Nucleus accumbens (tissue), 56 donors: ENCODE results near the gene GUCY2D.
"Not testable (repeated sequence)": the region's sequence is repeated elsewhere in the genome, so short reads cannot be mapped to it uniquely, and the experiment has no call there.

ENCODE experiments used
- DNase-seq, 56 donors: peaks; one replicate each; lab custom pipeline; 2025; lab: John Stamatoyannopoulos, UW

The GUCY2D gene

DNA sequence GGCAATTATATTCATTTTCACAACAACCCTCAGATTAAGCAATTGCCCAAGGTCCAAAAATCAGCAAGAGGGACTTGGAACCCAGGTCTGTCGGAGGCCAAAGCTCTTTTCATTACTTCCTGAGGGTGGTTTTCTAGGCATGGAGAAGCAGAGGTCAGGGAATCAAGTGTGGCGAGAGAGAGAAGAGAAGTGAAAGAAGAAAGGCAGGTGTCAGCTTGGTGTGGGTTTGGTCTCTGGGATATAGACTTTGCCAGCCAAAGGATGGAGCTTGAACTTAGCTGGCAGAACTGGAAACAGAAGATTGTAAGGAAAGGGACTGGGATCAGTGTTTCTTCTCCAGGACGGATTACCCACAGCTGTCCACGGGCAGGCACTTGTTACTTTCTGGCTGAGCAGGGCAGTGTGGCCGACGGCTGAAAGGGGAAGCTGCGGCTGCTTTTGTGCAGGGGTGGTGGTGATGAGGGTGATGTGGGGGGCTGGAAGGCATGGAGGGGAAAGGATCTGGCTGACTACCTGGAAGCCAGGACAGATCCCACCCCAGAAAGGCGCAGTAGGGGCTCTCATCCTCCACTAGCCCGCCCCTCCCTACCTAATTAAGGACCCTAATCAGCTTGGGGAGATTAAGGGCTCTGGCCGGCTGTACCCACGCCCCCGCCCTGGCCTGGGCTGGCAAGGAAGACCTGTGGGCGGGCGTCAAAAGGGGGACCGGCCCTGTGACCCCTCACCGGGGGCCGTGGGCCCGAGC is at the start of gene GUCY2D:
TSS of gene GUCY2D (plus strand) at position 640 of the 745 bp plus-strand sequence. CDS start 433 bp downstream, outside the sequence.
- peak in 1 of 56 donors; percentile 8 for DNase-seq

DNA sequence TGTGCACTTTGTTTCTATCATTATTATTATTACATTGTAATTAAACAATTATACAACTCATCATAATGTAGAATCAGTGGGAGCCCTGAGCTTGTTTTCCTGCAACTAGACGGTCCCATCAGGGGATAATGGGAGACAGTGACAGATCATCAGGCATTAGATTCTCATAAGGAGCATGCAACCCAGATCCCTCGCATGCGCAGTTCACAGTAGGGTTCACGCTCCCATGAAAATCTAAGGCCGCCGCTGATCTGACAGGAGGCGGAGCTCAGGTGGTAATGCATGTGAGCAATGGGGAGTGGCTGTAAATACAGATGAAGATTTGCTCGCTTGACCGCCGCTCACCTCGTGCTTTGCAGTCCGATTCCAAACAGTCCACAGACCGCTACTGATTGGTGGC is 49.1 kb upstream of the GUCY2D start:
- not testable (repeated sequence) for DNase-seq

DNA sequence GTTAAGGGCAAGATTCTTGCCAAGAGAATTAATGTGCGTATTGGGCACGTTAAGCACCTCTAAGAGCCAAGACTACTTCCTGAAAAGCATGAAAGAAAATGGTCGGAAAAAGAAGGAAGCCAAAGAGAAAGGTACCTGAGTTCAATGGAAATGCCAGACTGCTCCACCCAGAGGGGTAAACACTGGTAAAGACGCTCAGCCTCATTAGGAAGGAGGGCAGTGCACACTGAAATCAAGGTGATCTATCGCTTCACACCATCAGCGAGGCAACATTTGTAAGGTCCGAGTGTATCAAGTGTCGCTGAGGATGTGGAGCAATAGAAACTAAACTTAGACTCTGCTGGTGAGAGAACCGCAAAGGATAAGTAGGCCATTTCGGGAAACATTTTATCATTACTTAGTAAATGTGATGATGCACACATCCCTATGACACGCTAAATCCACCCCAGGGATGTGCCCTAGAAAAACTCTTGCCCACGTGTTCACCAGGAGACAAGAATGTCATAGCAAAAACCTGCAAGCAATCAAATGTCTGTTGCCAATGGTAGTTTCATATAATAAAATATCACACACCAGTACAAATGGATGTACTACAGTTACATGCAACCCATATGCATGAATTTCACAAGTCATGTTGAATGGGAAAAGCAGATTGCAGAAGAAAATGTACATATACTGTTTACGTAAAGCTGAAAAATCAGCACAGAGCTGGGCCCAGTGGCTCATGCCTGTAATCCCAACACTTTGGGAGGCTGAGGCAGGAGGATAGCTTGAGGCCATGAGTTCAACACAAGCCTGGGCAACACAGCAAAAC is 46.8 kb upstream of the GUCY2D start:
- DNase-seq = peak in 10 of 56 donors; percentile 1 to 44 (median 27)

DNA sequence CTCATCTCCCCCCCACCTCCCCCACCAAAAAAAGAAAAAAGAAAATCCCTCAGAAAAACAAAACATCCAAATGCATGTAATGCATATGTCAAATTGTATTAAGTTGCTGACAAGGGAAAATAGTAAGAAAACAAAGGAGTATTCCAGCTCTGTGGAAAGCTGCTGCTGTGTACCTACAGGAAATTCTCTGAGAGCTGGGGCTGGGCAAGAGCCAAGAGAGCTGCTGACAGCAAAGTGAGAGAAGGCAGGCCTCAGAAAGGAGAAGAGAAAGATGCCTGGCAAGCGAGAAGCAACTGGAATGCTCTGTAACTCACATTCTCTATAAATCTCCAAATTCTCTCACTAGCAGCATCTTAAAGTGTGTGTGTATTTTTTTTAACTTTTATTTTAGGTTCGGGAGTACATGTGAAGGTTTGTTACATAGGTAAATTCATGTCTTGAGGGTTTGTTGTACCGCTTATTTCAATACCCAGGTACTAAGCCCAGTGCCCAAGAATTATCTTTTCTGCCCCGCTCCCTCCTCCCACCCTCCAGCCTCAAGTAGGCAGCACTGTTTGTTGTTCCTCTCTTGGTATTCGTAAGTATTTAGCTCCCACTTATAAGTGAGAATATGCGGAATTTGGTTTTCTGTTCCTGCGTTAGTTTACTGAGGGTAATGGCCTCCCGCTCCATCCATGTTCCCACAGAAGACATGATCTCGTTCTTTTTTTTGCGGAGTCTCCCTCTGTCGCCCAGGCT is 46.0 kb upstream of the GUCY2D start:
- peak in 1 of 56 donors; percentile 35 for DNase-seq

DNA sequence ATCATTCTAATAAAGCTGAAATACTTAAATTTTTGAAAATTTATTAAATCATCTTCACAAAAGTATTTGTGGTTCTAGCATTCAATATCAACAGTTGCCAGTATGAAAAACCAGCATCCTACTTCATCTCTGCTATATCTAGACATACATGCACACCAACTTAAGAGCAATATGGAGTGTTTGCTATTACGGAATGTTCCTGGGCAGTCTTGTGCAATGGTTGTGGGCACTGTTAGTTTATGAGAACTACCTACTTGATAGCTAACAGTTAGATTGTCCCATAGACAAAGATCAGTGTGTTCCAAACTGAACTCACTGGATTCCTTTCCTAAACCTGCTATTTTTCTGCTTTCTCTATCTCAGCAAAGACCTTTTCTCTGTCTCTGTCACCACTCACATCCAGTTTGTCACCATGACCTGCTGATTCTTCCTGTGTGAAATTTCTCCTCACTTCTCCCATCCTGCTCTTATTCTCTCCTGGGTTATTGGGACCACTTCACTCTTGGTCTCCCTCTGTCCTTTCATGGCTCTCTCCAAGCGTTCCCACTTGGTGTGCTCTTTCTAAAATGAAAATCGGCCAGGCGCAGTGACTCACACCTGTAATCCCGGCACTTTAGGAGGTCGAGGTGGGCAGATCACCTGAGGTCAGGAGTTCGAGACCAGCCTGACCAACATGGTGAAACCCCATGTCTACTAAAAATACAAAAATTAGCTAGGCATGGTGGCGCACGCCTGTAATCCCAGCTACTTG is 42.7 kb upstream of the GUCY2D start:
- no peak for DNase-seq

DNA sequence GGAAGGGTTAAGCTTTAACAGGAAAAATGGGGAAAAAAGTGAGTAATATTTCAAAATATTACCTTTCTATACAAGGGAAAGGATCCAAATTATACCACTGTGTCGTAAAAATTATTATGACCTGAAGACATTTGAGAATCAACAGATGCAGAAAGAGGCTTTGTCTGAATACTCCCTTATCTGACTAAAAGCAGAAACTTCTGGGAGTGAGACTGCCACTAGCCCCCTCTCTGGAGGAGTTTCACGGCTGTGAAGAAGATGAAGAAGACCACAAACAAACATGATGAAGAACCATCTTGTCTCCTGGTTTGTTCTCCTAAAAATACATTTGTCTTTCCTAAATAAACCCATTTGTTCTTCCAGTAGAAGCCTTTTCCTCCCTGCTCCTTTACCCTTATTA is 41.0 kb upstream of the GUCY2D start:
- DNase-seq = no peak

DNA sequence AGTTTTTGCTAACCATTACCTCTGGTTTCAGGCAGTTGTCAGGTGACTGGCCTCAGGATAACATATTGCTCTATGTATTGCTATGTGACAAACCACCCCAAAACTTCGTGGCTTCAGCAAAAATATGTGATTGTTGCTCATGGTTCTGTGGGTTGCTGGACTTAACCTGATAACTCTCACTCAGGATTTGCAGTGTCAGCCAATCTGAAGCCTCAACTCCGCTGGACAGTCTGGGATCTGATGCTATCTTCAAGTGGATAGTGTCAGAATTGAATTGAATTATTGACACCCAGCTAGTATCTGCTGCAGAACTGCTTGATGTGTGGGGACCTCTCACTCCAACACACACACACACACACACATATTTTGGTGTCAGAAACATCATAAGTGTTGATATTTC is 34.7 kb upstream of the GUCY2D start:
- no peak for DNase-seq

DNA sequence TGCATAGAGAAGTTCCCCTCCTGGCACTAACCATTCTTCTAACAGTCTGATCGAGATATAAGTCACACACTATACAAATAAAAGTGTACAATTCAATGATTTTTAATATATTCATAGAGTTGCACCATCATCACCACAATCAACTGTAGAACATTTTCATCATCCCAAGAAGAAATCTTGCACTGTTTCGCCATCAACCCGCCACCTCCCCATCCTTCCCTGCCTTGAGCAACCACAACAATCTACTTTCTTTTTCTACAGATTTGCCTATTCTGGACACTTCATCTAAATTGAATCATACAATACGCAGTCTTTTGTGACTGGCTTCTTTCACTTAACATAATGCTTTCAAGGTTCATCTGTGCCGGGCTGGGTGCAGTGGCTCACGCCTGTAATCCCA is 33.0 kb upstream of the GUCY2D start:
- DNase-seq = no peak

DNA sequence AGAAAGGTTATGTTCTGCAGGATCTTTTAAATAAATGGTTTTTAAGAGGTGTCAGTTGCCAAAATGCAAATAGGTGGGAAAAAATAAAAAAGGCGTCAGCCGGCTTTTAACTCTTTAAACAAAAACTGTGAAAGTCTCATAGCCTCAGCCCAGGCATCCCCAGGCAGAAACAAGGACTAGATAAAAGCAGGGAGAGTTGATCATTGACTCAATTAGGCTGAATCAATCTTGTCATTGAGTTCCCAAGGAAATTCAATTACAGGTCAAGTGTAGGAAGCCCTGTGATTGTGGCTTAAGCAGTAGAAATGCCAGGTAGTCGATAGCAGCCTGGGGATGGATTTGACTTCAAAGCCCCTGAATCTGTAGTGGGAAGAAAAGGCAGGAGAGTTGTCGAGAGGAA is 30.8 kb upstream of the GUCY2D start:
- no peak for DNase-seq

DNA sequence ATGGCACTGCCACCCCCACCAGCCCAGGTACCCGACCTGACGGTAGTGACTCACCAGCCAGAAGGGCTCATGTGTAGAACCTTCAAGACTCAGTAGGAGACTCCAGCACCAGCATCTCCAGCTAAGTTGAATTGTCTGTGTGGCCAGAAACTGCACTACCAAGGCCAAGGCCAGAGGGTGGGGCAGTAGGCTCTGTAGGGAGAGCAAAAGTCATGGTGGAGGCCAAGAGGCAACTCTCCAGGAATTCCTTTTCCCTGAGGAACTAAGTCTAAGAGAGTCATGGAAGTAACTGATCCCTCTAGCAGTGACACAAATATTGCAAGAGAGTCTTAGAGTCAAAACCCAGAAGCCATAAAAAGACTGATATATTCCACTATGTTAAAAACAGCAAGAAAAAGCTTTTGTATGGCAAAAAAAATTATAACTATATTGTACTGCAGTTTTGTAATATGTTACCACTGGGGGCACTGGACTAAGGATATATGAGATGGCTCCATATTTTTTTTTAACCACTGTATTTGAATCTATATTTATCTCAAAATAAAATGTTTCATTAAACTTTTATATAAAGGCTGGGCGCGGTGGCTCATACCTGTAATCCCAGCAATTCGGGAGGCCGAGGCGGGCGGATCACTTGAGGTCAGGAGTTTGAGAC is 30.2 kb upstream of the GUCY2D start:
- no peak for DNase-seq

DNA sequence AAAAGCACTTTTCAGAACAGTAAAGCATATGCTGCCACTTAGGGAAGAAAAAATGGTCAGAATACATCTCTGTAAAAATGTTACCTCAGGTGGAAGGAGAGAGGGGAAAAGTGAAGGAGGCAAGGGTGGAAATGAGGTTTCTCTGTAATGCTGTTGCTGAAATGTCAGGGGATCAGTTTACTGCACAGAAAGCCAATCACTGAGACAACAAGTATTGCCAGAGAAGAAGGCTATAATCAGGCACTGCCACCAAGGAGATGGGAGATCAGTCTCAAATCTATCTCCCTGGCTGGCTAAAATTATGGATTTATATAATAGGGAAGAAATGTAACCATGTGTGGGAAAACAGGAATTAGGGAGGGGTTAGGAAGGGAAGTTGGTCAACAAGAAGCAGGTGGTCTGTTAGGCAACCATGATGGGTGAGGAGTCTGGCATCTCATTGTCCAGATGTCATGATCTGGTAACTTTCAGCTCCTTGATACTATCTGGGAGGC is 27.7 kb upstream of the GUCY2D start:
- no peak for DNase-seq

DNA sequence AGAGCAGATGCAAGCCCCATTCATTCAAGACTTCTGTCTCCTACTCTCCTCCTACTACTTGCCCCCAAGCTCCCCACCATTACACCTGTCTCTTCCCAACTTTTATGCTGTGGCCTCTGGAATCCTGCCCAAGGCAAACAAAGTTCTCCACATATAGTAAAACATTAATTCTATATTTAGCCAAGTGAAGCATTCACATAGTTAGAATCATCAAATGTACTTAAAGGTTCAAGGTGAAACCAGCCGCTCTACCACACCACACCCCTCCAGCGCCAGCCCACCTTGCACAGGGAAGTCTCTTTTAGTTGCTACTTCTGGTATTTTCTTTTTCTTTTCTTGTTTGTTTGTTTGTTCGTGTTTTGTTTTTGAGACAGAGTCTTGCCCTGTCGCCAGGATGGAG is 25.4 kb upstream of the GUCY2D start:
- no peak for DNase-seq

DNA sequence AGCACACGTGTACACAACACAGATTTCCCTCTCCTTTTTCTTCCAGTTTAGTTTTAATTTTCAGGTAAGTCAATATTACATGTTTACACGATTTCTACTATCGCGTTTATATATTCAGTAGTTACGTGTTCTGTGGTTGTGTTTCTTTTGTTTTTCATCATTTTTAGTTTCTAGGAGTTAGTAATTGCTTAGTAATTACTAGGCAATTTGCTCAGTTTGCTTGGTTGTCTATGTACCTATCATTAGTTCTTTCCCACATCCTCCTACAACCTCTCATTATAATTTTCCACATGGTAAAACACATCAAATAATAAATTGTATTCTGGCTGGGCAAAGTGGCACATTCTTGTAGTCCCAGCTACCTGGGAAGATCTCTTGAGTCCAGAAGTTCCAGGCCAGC is 24.6 kb upstream of the GUCY2D start:
- DNase-seq = no peak

DNA sequence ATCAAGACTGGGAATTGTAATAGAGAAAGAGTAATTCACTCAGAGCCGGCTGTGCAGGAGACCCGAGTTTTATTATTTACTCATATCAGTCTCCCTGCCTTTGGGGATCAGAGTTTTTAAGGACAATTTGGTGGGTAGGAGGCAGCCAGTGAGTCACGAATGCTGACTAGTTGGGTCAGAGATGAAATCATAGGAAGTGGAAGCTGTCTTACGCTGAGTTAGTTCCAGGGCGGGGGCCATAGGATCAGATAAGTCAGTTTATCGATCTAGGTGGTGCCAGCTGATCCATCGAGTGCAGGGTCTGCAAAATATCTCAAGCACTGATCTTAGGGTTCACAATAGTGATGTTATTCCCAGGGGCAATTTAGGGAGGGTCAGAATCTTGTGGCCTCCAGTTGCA is 20.2 kb upstream of the GUCY2D start:
- no peak for DNase-seq

DNA sequence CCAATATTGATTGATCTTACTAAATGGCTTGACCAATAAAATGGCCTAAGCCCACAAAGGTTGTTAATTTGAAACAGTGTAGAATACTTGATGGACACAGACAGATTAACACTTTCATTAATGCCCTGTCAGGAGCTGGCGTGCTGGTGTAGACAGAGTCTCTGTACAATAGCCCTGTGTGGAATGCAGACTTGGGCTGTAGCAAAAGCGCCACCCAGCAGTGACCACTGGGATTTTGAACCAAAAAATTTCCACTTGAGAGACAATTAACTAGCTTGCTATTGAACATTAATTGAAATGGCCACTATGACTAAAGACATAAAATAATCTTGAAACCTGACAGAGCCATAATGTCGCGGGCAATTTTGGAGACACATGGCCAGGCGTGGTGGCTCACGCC is 19.7 kb upstream of the GUCY2D start:
- no peak for DNase-seq

DNA sequence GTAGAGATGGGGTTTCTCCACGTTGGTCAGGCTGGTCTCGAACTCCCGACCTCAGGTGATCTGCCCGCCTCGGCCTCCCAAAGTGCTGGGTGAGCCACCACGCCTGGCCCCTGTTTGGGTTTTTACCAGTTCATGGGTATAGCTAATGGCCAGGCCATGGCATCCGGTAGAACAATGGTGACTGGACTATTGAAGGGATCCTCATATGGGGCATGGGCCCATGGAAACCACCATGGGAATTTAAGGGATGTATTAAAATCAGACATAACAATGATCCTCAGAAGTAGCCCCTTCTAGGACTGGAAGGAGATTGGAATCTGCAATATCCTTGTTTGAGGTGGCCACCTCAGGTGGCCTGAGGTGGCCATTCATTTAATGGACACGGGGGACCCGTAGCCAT is 17.5 kb upstream of the GUCY2D start:
- DNase-seq = no peak

DNA sequence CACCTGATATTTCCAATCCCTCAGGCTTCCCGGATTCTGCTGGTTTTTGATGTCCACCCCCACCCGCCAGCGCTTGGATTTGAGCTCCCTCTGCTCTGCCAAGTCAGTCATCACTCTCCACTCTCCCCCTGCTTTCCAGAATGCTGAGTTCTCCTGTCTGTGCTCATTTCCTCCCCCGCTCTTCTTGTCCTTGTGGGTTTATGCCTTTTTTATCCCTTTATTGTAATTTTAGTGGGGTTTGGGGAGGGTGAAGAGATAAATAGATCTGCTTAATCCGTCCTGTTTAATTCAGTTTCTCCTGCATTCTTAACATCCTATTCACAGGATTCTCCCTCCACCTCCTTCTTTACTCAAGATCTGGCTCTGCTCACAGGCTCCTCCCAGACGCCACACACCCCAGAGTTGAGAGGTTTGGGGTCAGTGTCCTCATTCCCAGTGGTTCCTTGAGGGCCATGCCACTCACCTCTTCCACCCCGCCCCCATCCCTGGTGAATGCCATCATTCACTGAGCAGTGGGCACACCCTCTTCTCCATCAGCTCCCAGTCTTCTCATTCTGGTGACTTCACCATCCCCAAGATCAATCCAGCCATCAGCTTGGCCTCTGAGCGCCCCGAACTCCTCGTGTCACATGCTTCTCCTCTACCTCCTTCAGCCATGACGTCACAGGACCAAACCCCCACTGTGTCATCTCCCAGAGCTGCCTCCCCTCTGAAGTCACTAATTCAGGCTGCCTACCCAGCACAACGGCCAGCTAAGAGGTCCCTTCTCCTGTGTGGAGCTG is 15.1 kb upstream of the GUCY2D start:
- peak in 14 of 56 donors; percentile 4 to 54 (median 26) for DNase-seq

DNA sequence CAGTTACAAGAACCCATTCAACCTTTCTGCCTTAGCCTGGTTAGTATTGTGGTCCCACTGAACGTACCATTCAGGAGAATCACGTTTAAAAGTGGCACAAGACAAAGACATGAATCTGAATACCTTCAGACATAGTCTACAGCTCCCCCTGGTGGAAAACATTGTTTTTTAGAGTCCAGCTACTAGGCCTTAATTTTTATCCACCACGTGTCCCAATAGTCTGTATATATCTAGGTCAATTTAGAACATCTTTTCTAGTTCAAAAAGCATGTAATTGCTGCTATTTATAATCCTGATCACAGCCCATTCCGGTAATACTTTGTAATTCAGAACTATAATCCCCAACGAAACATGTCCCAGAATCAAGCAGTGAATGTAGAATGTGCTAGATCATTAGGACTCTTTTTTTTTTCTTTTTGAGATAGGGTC is 13.7 kb upstream of the GUCY2D start:
- peak in 11 of 56 donors; percentile 2 to 54 (median 12) for DNase-seq
